ENCODE results near the gene PPP1CA.

- TF ChIP-seq REST (IDR thresholded peaks at IDR 0.05; ENCODE audit: insufficient read depth in 1 of 2, low read depth in 2 of 2, low read length in 2 of 2) (no peak), TAF1 (IDR thresholded peaks at IDR 0.05; ENCODE audit: borderline replicate concordance, insufficient read depth, low read length) (no peak), POLR2AphosphoS5 (IDR thresholded peaks at IDR 0.05; ENCODE audit: low read depth, low read length) (no peak), SIN3A (IDR thresholded peaks at IDR 0.05; ENCODE audit: borderline replicate concordance, insufficient read depth, low read length) (no peak)
Observed at GRCh38 chr11:67413266-67413849, 11.7 kb upstream of the PPP1CA start.

Measured in PFSK-1 (cell line).